ENCODE measurements around the gene RNF130. TPM values are rescaled to one million over a fixed set of nuclear protein-coding genes. Genes with fewer than 3 reads are reported as not detected.

The RNF130 gene
- total RNA-seq, 1 donor from 2014 or later: 86.7 TPM

- H3K4me3 ChIP-seq: no peak overlapping the region
- no peaks in the 10 kb centered on the region for H3K9me3 ChIP-seq
- TF ChIP-seq, protein P1, sequence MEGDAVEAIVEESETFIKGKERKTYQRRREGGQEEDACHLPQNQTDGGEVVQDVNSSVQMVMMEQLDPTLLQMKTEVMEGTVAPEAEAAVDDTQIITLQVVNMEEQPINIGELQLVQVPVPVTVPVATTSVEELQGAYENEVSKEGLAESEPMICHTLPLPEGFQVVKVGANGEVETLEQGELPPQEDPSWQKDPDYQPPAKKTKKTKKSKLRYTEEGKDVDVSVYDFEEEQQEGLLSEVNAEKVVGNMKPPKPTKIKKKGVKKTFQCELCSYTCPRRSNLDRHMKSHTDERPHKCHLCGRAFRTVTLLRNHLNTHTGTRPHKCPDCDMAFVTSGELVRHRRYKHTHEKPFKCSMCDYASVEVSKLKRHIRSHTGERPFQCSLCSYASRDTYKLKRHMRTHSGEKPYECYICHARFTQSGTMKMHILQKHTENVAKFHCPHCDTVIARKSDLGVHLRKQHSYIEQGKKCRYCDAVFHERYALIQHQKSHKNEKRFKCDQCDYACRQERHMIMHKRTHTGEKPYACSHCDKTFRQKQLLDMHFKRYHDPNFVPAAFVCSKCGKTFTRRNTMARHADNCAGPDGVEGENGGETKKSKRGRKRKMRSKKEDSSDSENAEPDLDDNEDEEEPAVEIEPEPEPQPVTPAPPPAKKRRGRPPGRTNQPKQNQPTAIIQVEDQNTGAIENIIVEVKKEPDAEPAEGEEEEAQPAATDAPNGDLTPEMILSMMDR (IDR thresholded peaks at IDR 0.05): no peak
- no peaks in the 10 kb centered on the region for H3K27me3 ChIP-seq
- no peaks in the 10 kb centered on the region for H3K36me3 ChIP-seq
- intact Hi-C loops (cut with DNase I): loop anchor here (5.0 to 10.0 kb wide), 5 partner anchors 167 to 1870 kb away; partner anchors contain the start of genes HNRNPAB, MAPK9, RUFY1 and TBC1D9B
- H3K4me1 ChIP-seq: peaks cover 0 to 7% of the 10 kb centered on the region in 2 donors
- no peak for DNase-seq (ENCODE audit: low spot score in 2 of 2)
- no peak overlapping the region for H3K27ac ChIP-seq
These were observed 2.9 kb upstream of the RNF130 start for GRCh38 chr5:180074462-180074861.

DNA sequence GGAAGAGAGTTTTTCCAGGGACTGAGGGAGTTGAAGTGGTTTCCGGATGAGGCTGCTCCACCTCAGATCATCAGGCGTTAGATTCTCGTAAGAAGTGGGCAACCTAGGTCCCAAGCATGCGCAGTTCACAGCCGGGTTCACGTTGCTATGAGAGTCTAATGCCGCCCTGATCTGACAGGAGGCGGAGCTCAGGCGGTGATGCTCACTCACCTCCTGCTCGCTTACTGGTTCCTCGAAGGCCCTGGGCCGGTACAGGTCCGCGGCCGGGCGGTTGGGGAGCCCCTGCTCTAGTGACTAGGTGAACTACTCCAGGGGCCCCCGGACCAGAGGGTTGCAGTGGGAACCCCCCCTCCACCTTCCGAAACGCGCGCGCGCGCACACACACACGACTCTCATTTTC lies 997 bp upstream of the RNF130 start:
- TF ChIP-seq, protein P1 (IDR thresholded peaks at IDR 0.05): no peak
- intact Hi-C loops (cut with DNase I): loop anchor here (5.0 to 10.0 kb wide), 5 partner anchors 165 to 1868 kb away; partner anchors contain the start of genes HNRNPAB, MAPK9, RUFY1 and TBC1D9B
- Histone ChIP-seq H3K4me1 (peaks cover 0 to 10% of the 10 kb centered on the region in 2 donors), H3K4me3 (peak overlapping the region; percentile 74 to 94), H3K9me3 (no peaks in the 10 kb centered on the region), H3K27ac (peak overlapping the region; percentile 94 to 98), H3K36me3 (no peaks in the 10 kb centered on the region), H3K27me3 (no peaks in the 10 kb centered on the region)
- peak in 1 of 2 donors; percentile 64 for DNase-seq (ENCODE audit: low spot score in 2 of 2)

- H3K27ac ChIP-seq: peak overlapping the region; percentile 94 to 98
- peaks cover 0 to 10% of the 10 kb centered on the region in 2 donors for H3K4me1 ChIP-seq
- no peaks in the 10 kb centered on the region for H3K36me3 ChIP-seq
- no peaks in the 10 kb centered on the region for H3K27me3 ChIP-seq
- TF ChIP-seq, protein P1 (IDR thresholded peaks at IDR 0.05): no peak
- H3K9me3 ChIP-seq: no peaks in the 10 kb centered on the region
- no peak for DNase-seq (ENCODE audit: low spot score in 2 of 2)
- intact Hi-C loops (cut with DNase I): loop anchor here (5.0 to 10.0 kb wide), 5 partner anchors 165 to 1867 kb away; partner anchors contain the start of genes HNRNPAB, MAPK9, RUFY1 and TBC1D9B
- peak overlapping the region; percentile 74 to 94 for H3K4me3 ChIP-seq
These were observed 643 bp upstream of the RNF130 start for GRCh38 chr5:180072256-180072548.

GRCh38 chr5:180070756-180071530 lies 616 bp downstream of the RNF130 start:
- no peaks in the 10 kb centered on the region for H3K9me3 ChIP-seq
- peak overlapping the region; percentile 94 to 98 for H3K27ac ChIP-seq
- H3K4me1 ChIP-seq: peaks cover 0 to 10% of the 10 kb centered on the region in 2 donors
- no peaks in the 10 kb centered on the region for H3K36me3 ChIP-seq
- no peaks in the 10 kb centered on the region for H3K27me3 ChIP-seq
- intact Hi-C loops (cut with DNase I): loop anchor here (1.0 to 10.0 kb wide), 7 partner anchors 19 to 1866 kb away; partner anchors contain the start of genes CLK4, HNRNPAB, MAPK9 and RUFY1
- peak in 1 of 2 donors; percentile 72 for DNase-seq (ENCODE audit: low spot score in 2 of 2)
- TF ChIP-seq, protein P1 (IDR thresholded peaks at IDR 0.05): no peak
- peak overlapping the region; percentile 74 to 94 for H3K4me3 ChIP-seq

- no peaks in the 10 kb centered on the region for H3K36me3 ChIP-seq
- peaks cover 0 to 10% of the 10 kb centered on the region in 2 donors for H3K4me1 ChIP-seq
- peak in 1 of 2 donors; percentile 68 for DNase-seq (ENCODE audit: low spot score in 2 of 2)
- H3K27ac ChIP-seq: peak overlapping the region in 1 of 2 donors; percentile 98
- H3K27me3 ChIP-seq: no peaks in the 10 kb centered on the region
- H3K9me3 ChIP-seq: no peaks in the 10 kb centered on the region
- intact Hi-C loops (cut with DNase I): loop anchor here (2.0 to 10.0 kb wide), 6 partner anchors 162 to 1865 kb away; partner anchors contain the start of genes CLK4, HNRNPAB, MAPK9 and RUFY1
- H3K4me3 ChIP-seq: peak overlapping the region; percentile 74 to 94
- TF ChIP-seq, protein P1 (IDR thresholded peaks at IDR 0.05): no peak
These were observed 1.8 kb downstream of the RNF130 start for GRCh38 chr5:180069589-180070247.
